Gastrocnemius medialis (tissue), 4 donors: Measurements from ENCODE around the gene RREB1. TPM values are rescaled to one million over a fixed set of nuclear protein-coding genes. Genes with fewer than 3 reads are reported as not detected.

Source experiments
- ATAC-seq, 2 donors: fragments of 150-250 bp; one replicate each; pipeline ENCODE4 v1.9.1; 2016
- DNase-seq, 2 donors: peaks; one replicate each; pipeline ENCODE4 v3.0.0-alpha.2; 2019
- H3K27ac ChIP-seq, 4 donors: fragments of 200-600 bp; sonication (generic); 1 replicate in 1 of 4; 2 replicates in 3 of 4; pipeline ENCODE4 v1.5.1; 2016 to 2018; ENCODE audit warnings: mild to moderate bottlenecking in 2 of 4, moderate library complexity in 1 of 4
- H3K27me3 ChIP-seq, 3 donors: fragments of 200-600 bp; sonication (generic) in 2 of 3; 1 replicate in 1 of 3; 2 replicates in 2 of 3; pipeline versions ENCODE4 v1.5.1 to v1.6.0; 2016 to 2019; ENCODE audit warnings: mild to moderate bottlenecking in 1 of 3, moderate library complexity in 1 of 3
- H3K36me3 ChIP-seq, 2 donors: fragments of 200-600 bp; sonication (generic) in 1 of 2; one replicate each; pipeline ENCODE4 v1.5.1; 2017 to 2018
- H3K4me1 ChIP-seq, 2 donors: fragments of 200-600 bp; sonication (generic) in 1 of 2; one replicate each; pipeline ENCODE4 v1.5.1; 2016 to 2017; ENCODE audit warnings: mild to moderate bottlenecking in 2 of 2
- H3K4me3 ChIP-seq, 4 donors: fragments of 200-600 bp; sonication (generic) in 3 of 4; 1 replicate in 1 of 4; 2 replicates in 3 of 4; pipeline ENCODE4 v1.5.1; 2016 to 2019; ENCODE audit warnings: mild to moderate bottlenecking in 2 of 4
- H3K9me3 ChIP-seq, 3 donors: fragments of 200-600 bp; sonication (generic) in 2 of 3; 1 replicate in 1 of 3; 2 replicates in 2 of 3; pipeline ENCODE4 v1.5.1; 2016 to 2019
- CTCF ChIP-seq, 5 experiments: fragments of 450-650 bp in 3 of 5; fragments of 200-600 bp in 2 of 5; sonication (generic) in 2 of 5; IDR thresholded peaks in 4 of 5; conservative IDR thresholded peaks in 1 of 5; 1 replicate in 4 of 5; 2 replicates in 1 of 5; pipeline ENCODE4 v1.5.1; 2016 to 2019; ENCODE audit warnings: antibody characterized with exemption in 5 of 5, mild to moderate bottlenecking in 3 of 5, moderate library complexity in 3 of 5
- POLR2A ChIP-seq, 2 donors: fragments of 450-650 bp; IDR thresholded peaks; one replicate each; pipeline ENCODE4 v1.6.1; 2017; ENCODE audit warnings: antibody characterized with exemption in 2 of 2, mild to moderate bottlenecking in 2 of 2, moderate library complexity in 2 of 2
- in situ Hi-C, 4 donors: fragments of 200-750 bp; cut with MboI; loops; one replicate each; pipeline versions ENCODE4 v1.15.0 to v1.8.0; 2017; ENCODE audit warnings: low sequenced_read_pairs in 4 of 4
- intact Hi-C: fragments of 100-400 bp; cut with DNase I; formaldehyde crosslinking; loops from one replicate; pipeline ENCODE4 v1.15.1; 2023; ENCODE audit warnings: low total_unique reads
- total RNA-seq, 4 donors: library from RNA; depleted of rRNA; stranded (reverse); fragments of >200 nt; gene quantifications; one replicate each; pipeline versions ENCODE4 v1.1.0 to v1.2.3, GENCODE V29; 2016

The RREB1 gene
- total RNA-seq, 4 donors from 2014 or later = 18.0 to 41.3 (median 39.2) TPM

DNA sequence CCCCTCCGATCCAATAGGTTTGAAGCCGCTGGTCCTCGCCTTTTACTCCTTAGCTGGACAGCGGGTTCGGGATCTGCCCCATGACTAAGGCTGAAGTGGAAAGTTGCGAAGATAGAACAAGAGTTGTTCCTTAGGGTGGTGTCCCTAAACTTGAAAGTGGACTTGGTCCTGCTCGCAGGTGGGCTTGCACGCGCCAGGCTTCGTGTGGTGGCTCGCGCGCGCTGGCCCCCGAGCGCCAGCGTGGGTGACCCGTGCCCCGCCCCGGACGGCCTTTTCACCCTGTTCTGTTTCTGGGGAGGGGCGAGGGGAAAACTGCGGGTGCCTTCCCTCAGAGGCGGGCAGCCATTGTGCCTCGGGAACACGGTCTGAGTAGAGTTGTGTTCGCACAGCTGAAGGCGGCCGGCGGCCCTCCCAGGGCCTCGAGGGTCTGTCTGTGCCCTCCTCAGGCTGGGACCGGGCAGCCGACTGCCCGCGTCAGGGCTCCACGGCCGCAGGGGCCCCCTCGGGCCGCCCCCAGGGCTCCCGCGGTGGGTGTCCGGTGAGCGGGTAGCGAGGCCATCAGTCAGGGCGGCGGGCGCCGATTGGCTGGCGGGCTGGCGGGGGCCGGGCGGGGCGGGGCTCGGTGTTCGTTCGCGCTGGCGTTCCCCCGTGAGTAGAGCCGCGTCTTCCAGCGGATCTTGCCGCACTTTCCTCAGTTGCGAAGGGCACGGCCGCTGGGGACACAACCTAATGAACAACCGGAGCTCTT lies 33.0 kb downstream of the RREB1 start:
- intact Hi-C loops (loop anchor here (5.0 kb wide), 1 partner anchor 96 kb away; no protein-coding TSS in a partner anchor), in situ Hi-C loops (no loop called here)
- Histone ChIP-seq H3K4me1 (peaks cover 64 to 69% of the 10 kb centered on the region in 2 donors), H3K27ac (peak overlapping the region; percentile 96 to 97 (median 96)), H3K4me3 (peak overlapping the region; percentile 64 to 80 (median 72)), H3K36me3 (no peaks in the 10 kb centered on the region), H3K9me3 (no peaks in the 10 kb centered on the region), H3K27me3 (no peaks in the 10 kb centered on the region)
- peak; percentile 94 to 98 for TF ChIP-seq POLR2A (IDR thresholded peaks at IDR 0.05)
- TF ChIP-seq CTCF (IDR thresholded peaks at IDR 0.05 in 4 of 5, conservative IDR thresholded peaks at IDR 0.05 in 1 of 5) = peak in 1 of 5 experiments; percentile 11
- peak; percentile 70 to 84 for ATAC-seq
- DNase-seq = peak; percentile 92 to 93

GRCh38 chr6:7142228-7142801 lies 34.6 kb downstream of the RREB1 start:
- Histone ChIP-seq H3K36me3 (no peaks in the 10 kb centered on the region), H3K27me3 (no peaks in the 10 kb centered on the region), H3K4me1 (peaks cover 71 to 73% of the 10 kb centered on the region in 2 donors), H3K9me3 (no peaks in the 10 kb centered on the region), H3K4me3 (peak overlapping the region in 2 of 4 donors; percentile 52 to 70), H3K27ac (peak overlapping the region; percentile 96 to 97 (median 96))
- ATAC-seq (peak in 1 of 2 donors; percentile 28), DNase-seq (peak in 1 of 2 donors; percentile 75)
- intact Hi-C loops = loop anchor here (5.0 kb wide), 1 partner anchor 95 kb away; no protein-coding TSS in a partner anchor
- TF ChIP-seq CTCF (IDR thresholded peaks at IDR 0.05 in 4 of 5, conservative IDR thresholded peaks at IDR 0.05 in 1 of 5) (no peak), POLR2A (IDR thresholded peaks at IDR 0.05) (no peak)
- in situ Hi-C loops = no loop called here

GRCh38 chr6:7142918-7143475 lies 35.2 kb downstream of the RREB1 start:
- Histone ChIP-seq H3K4me1 (peaks cover 71 to 73% of the 10 kb centered on the region in 2 donors), H3K4me3 (no peak overlapping the region), H3K27ac (peak overlapping the region; percentile 96 to 97 (median 96)), H3K36me3 (no peaks in the 10 kb centered on the region), H3K27me3 (no peaks in the 10 kb centered on the region), H3K9me3 (no peaks in the 10 kb centered on the region)
- intact Hi-C loops (loop anchor here (5.0 kb wide), 1 partner anchor 94 kb away; no protein-coding TSS in a partner anchor), in situ Hi-C loops (no loop called here)
- DNase-seq (no peak), ATAC-seq (no peak)
- TF ChIP-seq CTCF (IDR thresholded peaks at IDR 0.05 in 4 of 5, conservative IDR thresholded peaks at IDR 0.05 in 1 of 5) (no peak), POLR2A (IDR thresholded peaks at IDR 0.05) (no peak)

DNA sequence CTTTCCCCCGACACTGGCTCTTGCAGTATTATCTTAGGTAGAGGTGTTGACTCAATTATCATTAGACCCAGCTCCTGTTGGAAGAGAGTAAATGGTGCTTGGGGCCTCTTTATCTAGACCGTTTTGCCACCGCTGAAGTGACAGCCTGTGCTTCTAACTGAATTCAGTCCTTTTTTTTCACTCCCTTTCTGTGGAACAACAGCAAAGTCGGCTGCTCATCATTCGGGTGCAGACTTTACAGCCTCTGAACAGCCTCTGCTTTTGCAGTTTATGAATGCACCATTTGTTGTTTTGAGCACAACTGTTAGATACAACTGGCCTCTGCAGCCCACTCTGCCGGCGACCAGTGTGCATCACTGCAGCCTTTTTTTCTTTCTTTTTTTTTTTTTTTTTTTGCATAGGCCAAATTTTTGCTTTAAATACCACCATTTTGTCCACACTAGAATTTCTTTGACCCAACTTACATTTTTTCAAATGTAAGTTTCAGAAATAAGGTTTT lies 35.8 kb downstream of the RREB1 start:
- Histone ChIP-seq H3K4me1 (peaks cover 66 to 73% of the 10 kb centered on the region in 2 donors), H3K9me3 (no peaks in the 10 kb centered on the region), H3K4me3 (no peak overlapping the region), H3K27me3 (no peaks in the 10 kb centered on the region), H3K36me3 (no peaks in the 10 kb centered on the region), H3K27ac (peak overlapping the region; percentile 96 to 97 (median 96))
- DNase-seq (no peak), ATAC-seq (no peak)
- intact Hi-C loops (loop anchor here (5.0 kb wide), 1 partner anchor 94 kb away; no protein-coding TSS in a partner anchor), in situ Hi-C loops (no loop called here)
- no peak for TF ChIP-seq POLR2A (IDR thresholded peaks at IDR 0.05)
- peak in 1 of 5 experiments; percentile 18 for TF ChIP-seq CTCF (IDR thresholded peaks at IDR 0.05 in 4 of 5, conservative IDR thresholded peaks at IDR 0.05 in 1 of 5)
